ENCODE measurements around the gene SSR1. TPM values are rescaled to one million over a fixed set of nuclear protein-coding genes. Genes with fewer than 3 reads are reported as not detected.

SSR1 gene
- total RNA-seq, 1 experiment from 2014 or later = 65.2 TPM

- Histone ChIP-seq H3K27ac (ENCODE audit: low read length) (no peak overlapping the region), H3K79me2 (ENCODE audit: low read length) (no peaks in the 10 kb centered on the region), H3K4me1 (ENCODE audit: insufficient read depth, low read length) (no peaks in the 10 kb centered on the region), H3K9ac (ENCODE audit: low read length) (no peak overlapping the region), H4K20me1 (ENCODE audit: low read length) (no peaks in the 10 kb centered on the region), H3K4me3 (ENCODE audit: low read length) (no peak overlapping the region), H3K9me2 (replicated peaks; ENCODE audit: low read length) (no peaks in the 10 kb centered on the region), H3K9me3 (ENCODE audit: low read length) (no peaks in the 10 kb centered on the region), H3K4me2 (ENCODE audit: low read length) (no peak overlapping the region), H2AFZ (ENCODE audit: low read length) (no peak overlapping the region), H3K27me3 (ENCODE audit: low read length) (no peaks in the 10 kb centered on the region), H3F3A (ENCODE audit: low read length, unreplicated experiment) (no peaks in the 10 kb centered on the region), H3K36me3 (ENCODE audit: low read depth, low read length) (no peaks in the 10 kb centered on the region)
- ChIA-PET POLR2A (ENCODE audit: unreplicated experiment) (no interaction called here), CTCF (no interaction called here)
- DNase-seq (no peak), ATAC-seq (no peak)
- intact Hi-C loops (cut with micrococcal nuclease) = no loop called here
- TF ChIP-seq, protein P1, sequence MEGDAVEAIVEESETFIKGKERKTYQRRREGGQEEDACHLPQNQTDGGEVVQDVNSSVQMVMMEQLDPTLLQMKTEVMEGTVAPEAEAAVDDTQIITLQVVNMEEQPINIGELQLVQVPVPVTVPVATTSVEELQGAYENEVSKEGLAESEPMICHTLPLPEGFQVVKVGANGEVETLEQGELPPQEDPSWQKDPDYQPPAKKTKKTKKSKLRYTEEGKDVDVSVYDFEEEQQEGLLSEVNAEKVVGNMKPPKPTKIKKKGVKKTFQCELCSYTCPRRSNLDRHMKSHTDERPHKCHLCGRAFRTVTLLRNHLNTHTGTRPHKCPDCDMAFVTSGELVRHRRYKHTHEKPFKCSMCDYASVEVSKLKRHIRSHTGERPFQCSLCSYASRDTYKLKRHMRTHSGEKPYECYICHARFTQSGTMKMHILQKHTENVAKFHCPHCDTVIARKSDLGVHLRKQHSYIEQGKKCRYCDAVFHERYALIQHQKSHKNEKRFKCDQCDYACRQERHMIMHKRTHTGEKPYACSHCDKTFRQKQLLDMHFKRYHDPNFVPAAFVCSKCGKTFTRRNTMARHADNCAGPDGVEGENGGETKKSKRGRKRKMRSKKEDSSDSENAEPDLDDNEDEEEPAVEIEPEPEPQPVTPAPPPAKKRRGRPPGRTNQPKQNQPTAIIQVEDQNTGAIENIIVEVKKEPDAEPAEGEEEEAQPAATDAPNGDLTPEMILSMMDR (conservative IDR thresholded peaks at IDR 0.05; ENCODE audit: low read depth, low read length) = no peak
- TF ChIP-seq EZH2phosphoT487 (IDR thresholded peaks at IDR 0.05; ENCODE audit: borderline replicate concordance, low read length) (no peak), EZH2 (IDR thresholded peaks at IDR 0.05; ENCODE audit: low read length, unreplicated experiment) (no peak)
- BruUV-seq (replicated peaks) = no TSS peak
Measured at GRCh38 chr6:7331452-7331851, 18.5 kb upstream of the SSR1 start.

DNA sequence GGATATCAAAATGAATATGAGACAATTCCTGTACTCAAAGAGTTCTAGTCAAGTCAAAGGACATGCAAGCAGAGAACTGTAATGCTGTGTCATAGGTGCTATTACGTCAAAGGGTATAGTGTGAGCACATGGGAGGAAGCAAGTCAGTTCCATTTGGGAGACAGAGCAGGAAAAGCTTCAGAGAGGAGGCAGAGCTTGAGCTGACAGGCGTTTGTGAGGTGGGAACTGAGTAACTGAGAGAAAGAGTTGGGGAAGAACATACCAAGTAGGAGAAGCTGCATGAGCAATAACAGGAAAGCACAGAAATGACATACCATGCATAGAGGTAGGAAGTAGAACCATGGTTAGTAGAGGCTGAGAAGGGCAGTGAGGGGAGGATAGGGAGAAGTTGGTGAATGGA is 15.2 kb upstream of the SSR1 start:
- CTCF ChIA-PET = no interaction called here
- DNase-seq (no peak), ATAC-seq (no peak)
- H3K9ac ChIP-seq (ENCODE audit: low read length) = no peak overlapping the region
- H3K4me1 ChIP-seq (ENCODE audit: insufficient read depth, low read length) = no peaks in the 10 kb centered on the region
- H3K27ac ChIP-seq (ENCODE audit: low read length) = no peak overlapping the region
- H3F3A ChIP-seq (ENCODE audit: low read length, unreplicated experiment) = no peaks in the 10 kb centered on the region
- no peaks in the 10 kb centered on the region for H3K36me3 ChIP-seq (ENCODE audit: low read depth, low read length)
- H3K9me2 ChIP-seq (replicated peaks; ENCODE audit: low read length) = no peaks in the 10 kb centered on the region
- H2AFZ ChIP-seq (ENCODE audit: low read length) = no peak overlapping the region
- no peaks in the 10 kb centered on the region for H3K27me3 ChIP-seq (ENCODE audit: low read length)
- BruUV-seq (replicated peaks) = no TSS peak
- H4K20me1 ChIP-seq (ENCODE audit: low read length) = no peaks in the 10 kb centered on the region
- H3K4me2 ChIP-seq (ENCODE audit: low read length) = no peak overlapping the region
- POLR2A ChIA-PET (ENCODE audit: unreplicated experiment) = no interaction called here
- intact Hi-C loops (cut with micrococcal nuclease) = no loop called here
- H3K79me2 ChIP-seq (ENCODE audit: low read length) = no peaks in the 10 kb centered on the region
- H3K9me3 ChIP-seq (ENCODE audit: low read length) = no peaks in the 10 kb centered on the region
- TF ChIP-seq, protein P1 (conservative IDR thresholded peaks at IDR 0.05; ENCODE audit: low read depth, low read length) = no peak
- TF ChIP-seq EZH2 (IDR thresholded peaks at IDR 0.05; ENCODE audit: low read length, unreplicated experiment) (no peak), EZH2phosphoT487 (IDR thresholded peaks at IDR 0.05; ENCODE audit: borderline replicate concordance, low read length) (no peak)
- H3K4me3 ChIP-seq (ENCODE audit: low read length) = no peak overlapping the region

DNA sequence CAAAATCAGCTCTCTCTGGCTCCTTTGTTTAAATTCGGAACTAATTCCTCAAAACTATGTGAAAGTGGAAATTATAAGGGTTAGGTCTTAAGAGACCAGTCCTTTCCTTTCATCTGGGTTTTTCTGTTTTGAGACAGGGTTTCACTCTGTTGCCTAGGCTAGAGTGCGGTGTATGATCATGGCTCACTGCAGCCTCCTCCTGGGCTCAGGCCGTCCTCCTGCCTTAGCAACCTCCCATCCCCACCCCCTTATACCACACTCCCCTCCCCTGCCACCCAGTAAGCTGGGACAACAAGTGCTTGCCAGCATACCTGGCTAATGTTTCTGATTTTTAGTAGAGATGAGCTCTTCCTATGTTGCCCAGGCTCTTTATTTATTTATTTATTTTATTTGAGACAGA is 12.8 kb upstream of the SSR1 start:
- no peaks in the 10 kb centered on the region for H3K36me3 ChIP-seq (ENCODE audit: low read depth, low read length)
- no peaks in the 10 kb centered on the region for H3K79me2 ChIP-seq (ENCODE audit: low read length)
- H3K9me3 ChIP-seq (ENCODE audit: low read length) = no peaks in the 10 kb centered on the region
- H3F3A ChIP-seq (ENCODE audit: low read length, unreplicated experiment) = no peaks in the 10 kb centered on the region
- no TSS peak for BruUV-seq (replicated peaks)
- H3K4me1 ChIP-seq (ENCODE audit: insufficient read depth, low read length) = no peaks in the 10 kb centered on the region
- no peaks in the 10 kb centered on the region for H4K20me1 ChIP-seq (ENCODE audit: low read length)
- no peak overlapping the region for H3K9ac ChIP-seq (ENCODE audit: low read length)
- POLR2A ChIA-PET (ENCODE audit: unreplicated experiment) = no interaction called here
- CTCF ChIA-PET = no interaction called here
- H3K9me2 ChIP-seq (replicated peaks; ENCODE audit: low read length) = no peaks in the 10 kb centered on the region
- ATAC-seq = no peak
- TF ChIP-seq EZH2 (IDR thresholded peaks at IDR 0.05; ENCODE audit: low read length, unreplicated experiment) (no peak), EZH2phosphoT487 (IDR thresholded peaks at IDR 0.05; ENCODE audit: borderline replicate concordance, low read length) (no peak)
- TF ChIP-seq, protein P1 (conservative IDR thresholded peaks at IDR 0.05; ENCODE audit: low read depth, low read length) = no peak
- H3K4me2 ChIP-seq (ENCODE audit: low read length) = no peak overlapping the region
- H3K27ac ChIP-seq (ENCODE audit: low read length) = no peak overlapping the region
- H2AFZ ChIP-seq (ENCODE audit: low read length) = no peak overlapping the region
- no peak overlapping the region for H3K4me3 ChIP-seq (ENCODE audit: low read length)
- no peak for DNase-seq
- intact Hi-C loops (cut with micrococcal nuclease) = no loop called here
- no peaks in the 10 kb centered on the region for H3K27me3 ChIP-seq (ENCODE audit: low read length)

Measured in PC-3 (cell line).